Calu3 (cell line): ENCODE results near the gene ADSL. TPM values are rescaled to one million over a fixed set of nuclear protein-coding genes. Genes with fewer than 3 reads are reported as not detected.
A peak's percentile ranks its signal among the peaks of the same experiment; 100 is the strongest.

Experiments
- BruUV-seq: library from RNA; stranded (reverse); fragments of 400-500 nt; replicated peaks from 2 replicates; lab custom pipeline; 2021; lab: Mats Ljungman, UMichigan
- CTCF ChIA-PET: fragments of 300-600 bp; sonication (Branson Sonifier 250); formaldehyde crosslinking; loops from one replicate; lab custom pipeline; 2022; ENCODE audit warnings: antibody characterized with exemption; lab: Charles Lee
- DNase-seq: peaks from one replicate; pipeline ENCODE4 v3.0.0; 2022
- H3K27ac Mint-ChIP-seq: one replicate; pipeline ENCODE4 v1.8.0; 2022; ENCODE audit warnings: mixed read lengths; ENCODE audit not compliant: unreplicated experiment
- H3K27me3 Mint-ChIP-seq: one replicate; pipeline ENCODE4 v1.8.0; 2022; ENCODE audit warnings: mixed read lengths; ENCODE audit not compliant: unreplicated experiment
- H3K36me3 Mint-ChIP-seq: one replicate; pipeline ENCODE4 v1.8.0; 2022; ENCODE audit warnings: mild to moderate bottlenecking, moderate library complexity, mixed read lengths; ENCODE audit not compliant: insufficient read depth, unreplicated experiment
- H3K4me1 Mint-ChIP-seq: one replicate; pipeline ENCODE4 v1.8.0; 2022; ENCODE audit warnings: mild to moderate bottlenecking, low read depth, mixed read lengths; ENCODE audit not compliant: unreplicated experiment
- H3K4me3 Mint-ChIP-seq: one replicate; pipeline ENCODE4 v1.8.0; 2022; ENCODE audit warnings: mild to moderate bottlenecking, low read depth, moderate library complexity, mixed read lengths; ENCODE audit not compliant: unreplicated experiment
- H3K9me3 Mint-ChIP-seq: one replicate; pipeline ENCODE4 v1.8.0; 2022; ENCODE audit warnings: low read depth, mixed read lengths; ENCODE audit not compliant: unreplicated experiment
- intact Hi-C: fragments of 100-400 bp; cut with micrococcal nuclease; formaldehyde crosslinking; loops from one replicate; pipeline ENCODE4 v1.10.0; 2022; ENCODE audit not compliant: unreplicated experiment
- total RNA-seq: library from RNA; stranded (reverse); gene quantifications from 2 replicates; pipeline ENCODE4 v1.2.3, GENCODE V29; 2022
- TF ChIP-seq, protein P1 (sequence below): fragments of 200-600 bp; IDR thresholded peaks from one replicate; pipeline ENCODE4 v1.8.0; 2022; ENCODE audit warnings: antibody characterized with exemption; ENCODE audit not compliant: unreplicated experiment

Gene ADSL
- total RNA-seq, 1 experiment from 2014 or later: 96.3 TPM

DNA sequence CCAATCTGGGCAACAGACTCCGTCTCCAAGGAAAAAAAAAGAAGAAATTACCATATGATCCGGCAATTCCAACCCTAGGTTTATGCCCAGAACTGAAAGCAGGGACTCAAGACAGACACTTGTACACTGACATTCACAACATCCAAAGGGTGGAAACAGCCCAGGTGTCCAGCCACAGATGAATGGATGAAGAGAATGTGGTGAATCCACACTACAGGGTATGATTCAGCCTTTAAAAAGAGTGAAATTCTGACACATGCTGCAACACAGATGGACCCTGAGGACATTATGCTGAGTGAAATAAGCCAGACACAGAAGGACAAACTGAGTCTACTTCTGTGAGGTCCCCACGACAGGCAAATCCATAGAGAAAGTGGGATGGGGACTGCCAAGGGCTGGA, 68.0 kb downstream of the ADSL start:
- CTCF ChIA-PET: no interaction called here
- Mint-ChIP-seq H3K27ac (no peak overlapping the region), H3K27me3 (no peaks in the 10 kb centered on the region), H3K9me3 (peaks cover 2% of the 10 kb centered on the region), H3K36me3 (peaks cover 41% of the 10 kb centered on the region), H3K4me3 (no peak overlapping the region), H3K4me1 (peaks cover 8% of the 10 kb centered on the region)
- no peak for DNase-seq
- intact Hi-C loops: no loop called here
- TF ChIP-seq, protein P1, sequence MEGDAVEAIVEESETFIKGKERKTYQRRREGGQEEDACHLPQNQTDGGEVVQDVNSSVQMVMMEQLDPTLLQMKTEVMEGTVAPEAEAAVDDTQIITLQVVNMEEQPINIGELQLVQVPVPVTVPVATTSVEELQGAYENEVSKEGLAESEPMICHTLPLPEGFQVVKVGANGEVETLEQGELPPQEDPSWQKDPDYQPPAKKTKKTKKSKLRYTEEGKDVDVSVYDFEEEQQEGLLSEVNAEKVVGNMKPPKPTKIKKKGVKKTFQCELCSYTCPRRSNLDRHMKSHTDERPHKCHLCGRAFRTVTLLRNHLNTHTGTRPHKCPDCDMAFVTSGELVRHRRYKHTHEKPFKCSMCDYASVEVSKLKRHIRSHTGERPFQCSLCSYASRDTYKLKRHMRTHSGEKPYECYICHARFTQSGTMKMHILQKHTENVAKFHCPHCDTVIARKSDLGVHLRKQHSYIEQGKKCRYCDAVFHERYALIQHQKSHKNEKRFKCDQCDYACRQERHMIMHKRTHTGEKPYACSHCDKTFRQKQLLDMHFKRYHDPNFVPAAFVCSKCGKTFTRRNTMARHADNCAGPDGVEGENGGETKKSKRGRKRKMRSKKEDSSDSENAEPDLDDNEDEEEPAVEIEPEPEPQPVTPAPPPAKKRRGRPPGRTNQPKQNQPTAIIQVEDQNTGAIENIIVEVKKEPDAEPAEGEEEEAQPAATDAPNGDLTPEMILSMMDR: no peak
- no TSS peak for BruUV-seq

DNA sequence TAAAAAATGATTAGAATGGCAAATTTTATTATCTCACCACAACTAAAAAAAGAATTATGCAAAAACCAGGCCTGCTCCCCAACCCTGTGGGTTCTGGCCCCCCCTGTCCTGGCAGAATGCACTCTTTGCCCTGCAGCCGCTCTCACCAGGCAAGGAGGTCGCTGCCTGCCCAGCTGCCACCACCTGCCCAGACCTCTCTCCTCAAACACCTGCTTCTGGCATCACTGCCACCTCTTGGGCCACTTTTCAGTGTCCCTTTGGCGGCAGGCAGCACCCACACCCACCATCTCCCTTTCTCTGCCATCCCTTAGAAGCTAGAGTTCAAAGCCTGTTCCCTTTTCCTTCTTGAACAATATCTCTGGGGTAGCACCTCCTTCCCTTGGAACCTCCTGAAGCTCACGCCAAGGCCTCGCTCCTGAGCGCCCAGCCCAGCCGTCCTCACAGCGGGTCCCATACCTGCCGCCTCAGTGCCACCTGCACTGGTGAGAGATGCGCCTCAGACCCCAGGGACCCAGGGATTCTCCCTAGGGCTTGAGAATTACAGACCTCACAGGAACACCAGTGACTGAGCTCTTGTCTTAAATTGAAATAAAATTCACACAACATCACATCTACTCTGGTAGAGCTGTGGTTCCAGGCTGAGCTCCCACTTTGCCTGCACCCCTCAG, 68.7 kb downstream of the ADSL start:
- Mint-ChIP-seq H3K4me1 (peaks cover 6% of the 10 kb centered on the region), H3K4me3 (no peak overlapping the region), H3K36me3 (peaks cover 38% of the 10 kb centered on the region), H3K27ac (peak overlapping the region; percentile 18), H3K27me3 (no peaks in the 10 kb centered on the region), H3K9me3 (peaks cover 2% of the 10 kb centered on the region)
- intact Hi-C loops: no loop called here
- TF ChIP-seq, protein P1: no peak
- no peak for DNase-seq
- BruUV-seq: no TSS peak
- CTCF ChIA-PET: no interaction called here

DNA sequence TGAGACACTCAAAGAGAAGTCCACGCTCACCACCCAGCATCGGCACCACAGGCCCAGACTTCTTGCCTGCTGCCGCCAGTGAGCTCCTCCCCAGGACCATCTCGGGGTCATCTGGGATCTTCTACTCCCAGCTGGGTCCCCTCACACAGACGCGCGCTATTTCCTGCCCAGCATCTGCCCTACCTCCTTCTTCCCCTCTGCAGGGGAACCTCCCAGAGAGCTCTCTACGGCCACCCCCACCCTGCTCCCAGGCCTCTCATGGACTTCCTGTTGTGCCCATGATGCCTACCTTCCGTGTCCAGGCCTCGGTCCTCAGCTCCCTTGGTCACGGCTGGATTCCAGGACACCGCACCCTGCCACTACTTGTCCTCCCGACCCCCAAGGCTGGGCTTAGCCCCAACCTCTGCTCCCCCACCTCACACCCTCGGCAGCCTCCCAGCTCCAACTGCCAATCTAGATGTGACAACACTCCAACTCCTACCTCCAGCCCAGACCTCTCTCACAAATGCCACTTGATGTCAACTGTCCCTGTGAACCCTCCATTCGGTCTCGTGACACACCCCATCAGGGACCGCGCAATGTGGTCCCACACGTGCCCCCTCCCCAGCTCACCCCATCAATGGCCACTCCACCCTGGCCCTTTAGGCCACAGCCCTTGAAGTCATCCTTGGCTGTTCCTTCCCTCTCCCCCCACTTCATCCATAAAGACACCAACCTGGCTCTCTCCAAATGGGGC, 69.4 kb downstream of the ADSL start:
- Mint-ChIP-seq H3K4me1 (no peaks in the 10 kb centered on the region), H3K4me3 (no peak overlapping the region), H3K36me3 (peaks cover 38% of the 10 kb centered on the region), H3K27ac (peak overlapping the region; percentile 18), H3K27me3 (no peaks in the 10 kb centered on the region), H3K9me3 (peaks cover 2% of the 10 kb centered on the region)
- intact Hi-C loops: no loop called here
- CTCF ChIA-PET: no interaction called here
- DNase-seq: no peak
- BruUV-seq: no TSS peak
- TF ChIP-seq, protein P1: no peak

DNA sequence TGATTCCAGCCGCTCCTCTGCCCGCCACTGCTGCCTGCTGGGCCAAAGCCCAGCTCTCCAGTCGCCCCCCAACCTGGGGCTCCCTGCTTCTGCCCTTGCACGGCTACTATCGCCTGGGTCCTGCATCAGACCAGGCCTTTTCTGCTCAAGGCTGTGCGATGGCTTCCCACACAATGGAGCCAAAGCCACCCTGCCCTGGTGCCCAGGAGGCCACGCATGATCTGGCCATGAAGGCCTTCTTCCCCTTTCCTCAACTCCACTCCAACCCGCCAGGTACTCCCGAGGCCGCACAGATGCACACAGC, 69.9 kb downstream of the ADSL start:
- no peaks in the 10 kb centered on the region for H3K27me3 Mint-ChIP-seq
- H3K9me3 Mint-ChIP-seq: peaks cover 2% of the 10 kb centered on the region
- no peak for DNase-seq
- no peaks in the 10 kb centered on the region for H3K4me1 Mint-ChIP-seq
- peak overlapping the region; percentile 18 for H3K27ac Mint-ChIP-seq
- no TSS peak for BruUV-seq
- peaks cover 37% of the 10 kb centered on the region for H3K36me3 Mint-ChIP-seq
- intact Hi-C loops: no loop called here
- TF ChIP-seq, protein P1: no peak
- CTCF ChIA-PET: no interaction called here
- no peak overlapping the region for H3K4me3 Mint-ChIP-seq
